Measurements from ENCODE around the gene SPRYD3. TPM values are rescaled to one million over a fixed set of nuclear protein-coding genes. Genes with fewer than 3 reads are reported as not detected.

SPRYD3 gene
- total and polyA plus RNA-seq, 2 experiments from 2014 or later = 4.3 to 5.4 TPM

GRCh38 chr12:53086361-53086760 is 7.2 kb upstream of the SPRYD3 start:
- Histone ChIP-seq H3K4me3 (no peak overlapping the region), H3K36me3 (ENCODE audit: insufficient read depth) (no peaks in the 10 kb centered on the region), H3K27ac (ENCODE audit: low read depth) (no peak overlapping the region), H3K79me2 (replicated peaks; ENCODE audit: insufficient read depth) (no peaks in the 10 kb centered on the region), H4K20me1 (replicated peaks; ENCODE audit: insufficient read depth) (no peaks in the 10 kb centered on the region), H3K9me2 (ENCODE audit: insufficient read depth) (no peaks in the 10 kb centered on the region), H3K27me3 (ENCODE audit: insufficient read depth) (peaks cover 31% of the 10 kb centered on the region), H3K4me1 (ENCODE audit: insufficient read depth) (no peaks in the 10 kb centered on the region), H3K4me2 (no peak overlapping the region), H2AFZ (no peak overlapping the region), H3F3A (replicated peaks; ENCODE audit: low read depth) (no peaks in the 10 kb centered on the region)
- Mint-ChIP-seq H3K27me3 (ENCODE audit: insufficient read depth, low read depth, poor library complexity) (peaks cover 9% of the 10 kb centered on the region), H3K27ac (no peak overlapping the region), H3K4me3 (no peak overlapping the region), H3K36me3 (ENCODE audit: low read depth) (no peaks in the 10 kb centered on the region), H3K4me1 (no peaks in the 10 kb centered on the region; the same call in 2 of the 3 replicates), H3K9me3 (no peaks in the 10 kb centered on the region; the same call in 2 of the 3 replicates)
- ATAC-seq (no peak), DNase-seq (ENCODE audit: low spot score) (no peak)
- TF ChIP-seq ZNF114 (CRISPR knock-in tag; IDR thresholded peaks at IDR 0.05) (no peak), ZNF331 (CRISPR knock-in tag; IDR thresholded peaks at IDR 0.05; ENCODE audit: low read depth) (no peak), ETS1 (IDR thresholded peaks at IDR 0.05) (no peak), EZH2phosphoT487 (IDR thresholded peaks at IDR 0.05; ENCODE audit: unreplicated experiment) (no peak), CTCF (conservative IDR thresholded peaks at IDR 0.05; ENCODE audit: low read depth in 2 of 2) (no peak), ZNF462 (CRISPR knock-in tag; IDR thresholded peaks at IDR 0.05) (no peak), REST (IDR thresholded peaks at IDR 0.05; ENCODE audit: unreplicated experiment) (no peak), NANOG (IDR thresholded peaks at IDR 0.05; ENCODE audit: borderline replicate concordance) (no peak), EZH2 (IDR thresholded peaks at IDR 0.05; ENCODE audit: low read depth, unreplicated experiment) (no peak), STAT1 (IDR thresholded peaks at IDR 0.05; ENCODE audit: unreplicated experiment) (no peak), JUNB (IDR thresholded peaks at IDR 0.05; ENCODE audit: unreplicated experiment) (no peak), POLR2AphosphoS5 (IDR thresholded peaks at IDR 0.05; ENCODE audit: low read depth) (no peak), CREB1 (CRISPR knock-in tag; IDR thresholded peaks at IDR 0.05; ENCODE audit: low read depth) (no peak)

Measured in GM23338 (cell line).